ENCODE data around the gene ASCL5. TPM values are rescaled to one million over a fixed set of nuclear protein-coding genes. Genes with fewer than 3 reads are reported as not detected.

Gene ASCL5
- total RNA-seq, 1 donor from 2014 or later = not detected

DNA sequence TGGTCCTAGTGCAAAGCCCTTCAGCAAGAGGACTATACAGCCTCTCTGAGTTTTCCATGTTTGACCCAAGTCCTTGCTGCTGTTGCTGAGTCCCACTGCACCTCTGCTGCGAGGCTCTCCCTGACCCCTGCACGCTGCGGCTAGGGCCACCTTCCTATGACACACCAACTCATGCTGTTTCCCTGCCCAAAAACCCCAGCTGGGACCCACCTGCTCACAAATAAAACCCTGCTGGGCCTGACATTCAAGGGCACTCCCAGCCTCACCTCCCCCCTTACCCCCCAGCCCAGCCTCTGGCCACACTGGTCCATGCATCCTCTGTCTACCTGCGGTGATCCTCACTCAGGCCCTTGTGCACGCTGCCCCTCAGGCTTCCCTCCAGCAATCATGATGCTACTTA lies 12.3 kb upstream of the ASCL5 start:
- Mint-ChIP-seq H3K9me3 (no peaks in the 10 kb centered on the region), H3K36me3 (ENCODE audit: low read depth) (peaks cover 75% of the 10 kb centered on the region), H3K4me3 (no peak overlapping the region), H3K4me1 (peaks cover 5% of the 10 kb centered on the region), H3K27me3 (no peaks in the 10 kb centered on the region), H3K27ac (no peak overlapping the region)
- ATAC-seq (ENCODE audit: low read depth) = no peak
- no peak for DNase-seq
- ChIA-PET POLR2A (interaction anchor here (0.6 kb wide), 1 partner anchor 333 kb away, joined by 4 read pairs; no protein-coding TSS in a partner anchor), CTCF (no interaction called here)
- TF ChIP-seq, protein P1, sequence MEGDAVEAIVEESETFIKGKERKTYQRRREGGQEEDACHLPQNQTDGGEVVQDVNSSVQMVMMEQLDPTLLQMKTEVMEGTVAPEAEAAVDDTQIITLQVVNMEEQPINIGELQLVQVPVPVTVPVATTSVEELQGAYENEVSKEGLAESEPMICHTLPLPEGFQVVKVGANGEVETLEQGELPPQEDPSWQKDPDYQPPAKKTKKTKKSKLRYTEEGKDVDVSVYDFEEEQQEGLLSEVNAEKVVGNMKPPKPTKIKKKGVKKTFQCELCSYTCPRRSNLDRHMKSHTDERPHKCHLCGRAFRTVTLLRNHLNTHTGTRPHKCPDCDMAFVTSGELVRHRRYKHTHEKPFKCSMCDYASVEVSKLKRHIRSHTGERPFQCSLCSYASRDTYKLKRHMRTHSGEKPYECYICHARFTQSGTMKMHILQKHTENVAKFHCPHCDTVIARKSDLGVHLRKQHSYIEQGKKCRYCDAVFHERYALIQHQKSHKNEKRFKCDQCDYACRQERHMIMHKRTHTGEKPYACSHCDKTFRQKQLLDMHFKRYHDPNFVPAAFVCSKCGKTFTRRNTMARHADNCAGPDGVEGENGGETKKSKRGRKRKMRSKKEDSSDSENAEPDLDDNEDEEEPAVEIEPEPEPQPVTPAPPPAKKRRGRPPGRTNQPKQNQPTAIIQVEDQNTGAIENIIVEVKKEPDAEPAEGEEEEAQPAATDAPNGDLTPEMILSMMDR (IDR thresholded peaks at IDR 0.05) = no peak
- intact Hi-C loops (cut with micrococcal nuclease) = no loop called here

DNA sequence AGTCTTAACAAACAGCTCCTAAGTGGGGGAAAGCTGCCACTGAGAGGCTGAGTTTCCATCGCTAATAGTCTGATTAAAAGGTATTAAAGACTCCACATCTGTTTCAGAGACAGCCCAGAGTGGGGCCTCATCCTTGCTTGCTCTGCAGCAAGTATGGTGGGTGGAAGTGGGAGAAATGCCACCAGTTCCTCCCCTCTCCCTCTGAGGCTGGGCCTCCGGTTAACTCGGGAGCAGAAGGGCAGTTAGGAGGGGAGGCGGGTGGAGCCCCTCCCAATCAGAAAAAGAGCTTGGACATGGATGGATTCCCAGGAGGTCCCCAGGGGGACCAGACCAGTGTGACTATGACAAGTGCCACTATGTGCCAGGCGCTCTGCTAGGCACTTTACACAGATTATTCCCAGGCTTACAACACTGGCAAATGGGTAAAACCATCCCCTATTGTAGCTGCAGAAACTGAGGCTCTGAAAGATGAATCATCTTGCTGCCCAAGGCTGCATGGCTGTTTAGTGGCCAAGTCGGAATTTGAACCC lies 11.4 kb upstream of the ASCL5 start:
- intact Hi-C loops (cut with micrococcal nuclease) = no loop called here
- Mint-ChIP-seq H3K9me3 (no peaks in the 10 kb centered on the region), H3K4me3 (no peak overlapping the region), H3K27me3 (no peaks in the 10 kb centered on the region), H3K36me3 (ENCODE audit: low read depth) (peaks cover 68% of the 10 kb centered on the region), H3K27ac (no peak overlapping the region), H3K4me1 (peaks cover 5% of the 10 kb centered on the region)
- DNase-seq (no peak), ATAC-seq (ENCODE audit: low read depth) (no peak)
- ChIA-PET POLR2A (no interaction called here), CTCF (interaction anchor here (0.6 kb wide), 1 partner anchor 222 kb away, joined by 3 read pairs; no protein-coding TSS in a partner anchor)
- TF ChIP-seq, protein P1 (IDR thresholded peaks at IDR 0.05) = no peak

DNA sequence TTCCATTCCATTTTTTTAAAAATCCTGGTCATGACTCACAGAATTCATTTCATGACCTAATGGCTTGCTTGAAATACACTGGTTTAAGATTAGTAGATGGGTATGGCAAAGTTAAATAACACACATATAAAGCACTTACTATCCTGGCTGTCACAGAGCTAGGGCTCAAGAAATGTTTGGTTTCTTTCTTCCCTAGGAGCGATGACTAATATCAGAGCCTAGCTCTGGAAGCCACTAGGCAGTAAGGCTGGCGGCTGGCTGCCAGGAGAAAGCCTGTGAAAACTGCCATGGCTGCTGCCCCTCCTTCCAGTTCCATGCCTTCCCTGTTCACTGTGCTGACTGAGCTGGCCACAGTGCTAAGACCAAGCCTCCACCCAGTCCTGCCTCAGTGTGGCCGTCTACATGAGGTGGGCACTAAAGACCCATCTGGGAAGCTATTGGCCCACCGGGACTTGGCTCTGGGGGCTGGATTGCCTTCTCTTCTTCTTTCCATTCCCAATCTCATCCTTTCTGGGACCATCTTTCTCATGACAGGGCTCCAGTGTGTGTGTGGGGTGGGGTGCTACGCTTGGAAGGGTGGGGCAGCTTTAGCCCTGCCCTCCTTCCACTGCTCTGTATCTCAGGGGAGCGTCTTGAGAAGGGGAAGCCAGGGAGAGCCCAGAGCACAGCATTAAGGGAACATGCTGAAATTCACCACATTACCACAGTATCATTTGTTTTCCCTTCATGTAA lies 10.8 kb upstream of the ASCL5 start:
- H3K4me3 Mint-ChIP-seq = no peak overlapping the region
- POLR2A ChIA-PET = no interaction called here
- no peaks in the 10 kb centered on the region for H3K27me3 Mint-ChIP-seq
- TF ChIP-seq, protein P1 (IDR thresholded peaks at IDR 0.05) = no peak
- H3K4me1 Mint-ChIP-seq = peaks cover 5% of the 10 kb centered on the region
- no peak for ATAC-seq (ENCODE audit: low read depth)
- H3K27ac Mint-ChIP-seq = no peak overlapping the region
- H3K9me3 Mint-ChIP-seq = no peaks in the 10 kb centered on the region
- CTCF ChIA-PET = interaction anchor here (0.5 kb wide), 1 partner anchor 516 kb away, joined by 3 read pairs; no protein-coding TSS in a partner anchor
- H3K36me3 Mint-ChIP-seq (ENCODE audit: low read depth) = peaks cover 64% of the 10 kb centered on the region
- no peak for DNase-seq
- intact Hi-C loops (cut with micrococcal nuclease) = no loop called here

DNA sequence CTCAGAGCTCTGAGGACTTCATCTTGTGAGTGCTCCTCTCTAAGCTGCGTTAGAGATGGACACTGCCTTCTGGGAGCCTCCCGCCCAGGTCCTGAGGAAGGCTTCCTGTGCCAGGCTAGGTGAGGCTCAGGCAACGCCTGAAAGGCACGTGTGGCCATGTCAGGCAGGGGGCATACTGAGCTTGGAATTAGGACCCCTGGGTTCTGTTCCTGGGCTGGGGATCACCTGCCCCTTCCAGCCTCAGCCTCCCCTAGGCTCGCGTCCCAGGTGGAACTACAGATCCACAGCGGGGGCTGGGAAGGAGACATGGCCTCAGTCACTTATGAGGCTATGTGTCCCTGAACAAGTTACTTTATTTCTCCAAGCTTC lies 10.0 kb upstream of the ASCL5 start:
- peaks cover 60% of the 10 kb centered on the region for H3K36me3 Mint-ChIP-seq (ENCODE audit: low read depth)
- ATAC-seq (ENCODE audit: low read depth) (no peak), DNase-seq (no peak)
- H3K9me3 Mint-ChIP-seq = no peaks in the 10 kb centered on the region
- TF ChIP-seq, protein P1 (IDR thresholded peaks at IDR 0.05) = no peak
- H3K27ac Mint-ChIP-seq = no peak overlapping the region
- intact Hi-C loops (cut with micrococcal nuclease) = no loop called here
- ChIA-PET CTCF (interaction anchor here (0.5 kb wide), 1 partner anchor 515 kb away, joined by 3 read pairs; no protein-coding TSS in a partner anchor), POLR2A (no interaction called here)
- H3K4me3 Mint-ChIP-seq = no peak overlapping the region
- H3K4me1 Mint-ChIP-seq = peaks cover 5% of the 10 kb centered on the region
- no peaks in the 10 kb centered on the region for H3K27me3 Mint-ChIP-seq

DNA sequence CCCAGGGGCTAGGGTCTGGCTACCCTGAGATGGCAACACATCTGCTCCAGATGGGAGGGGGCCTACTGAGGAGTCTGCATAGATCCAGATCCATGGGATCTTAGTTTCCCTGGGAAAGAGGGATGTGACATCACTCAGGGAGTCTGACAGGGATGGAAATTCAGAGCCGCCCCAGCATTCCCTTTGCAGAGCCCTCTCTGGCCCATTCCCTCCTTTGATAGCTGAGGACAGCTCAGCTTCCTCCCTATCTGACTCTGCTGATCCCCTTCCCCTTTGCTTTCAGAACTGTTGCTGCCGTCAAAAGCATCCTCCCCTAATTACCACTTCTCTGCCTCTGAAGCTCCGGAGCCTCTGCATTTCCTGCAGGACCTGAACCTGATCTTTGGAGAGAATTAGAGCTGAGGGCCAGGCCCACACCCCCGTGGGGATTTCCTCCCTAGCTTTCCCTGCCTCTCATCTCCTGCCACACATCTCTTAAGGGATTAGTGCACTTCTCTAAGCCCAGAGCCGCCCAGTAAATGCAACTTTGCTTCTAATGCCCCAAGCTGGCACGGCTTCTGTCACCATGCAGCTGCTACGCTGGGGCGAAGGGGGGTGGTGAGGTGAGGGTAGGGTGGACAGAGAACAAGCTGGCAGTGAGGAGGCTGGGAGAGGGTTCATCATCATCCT lies 9.5 kb upstream of the ASCL5 start:
- POLR2A ChIA-PET = no interaction called here
- H3K36me3 Mint-ChIP-seq (ENCODE audit: low read depth) = peaks cover 55% of the 10 kb centered on the region
- H3K27ac Mint-ChIP-seq = no peak overlapping the region

More for the DNA sequence above, 9.5 kb upstream of the ASCL5 start:
- no peaks in the 10 kb centered on the region for H3K9me3 Mint-ChIP-seq
- CTCF ChIA-PET = no interaction called here
- no peak for DNase-seq
- no peak overlapping the region for H3K4me3 Mint-ChIP-seq
- peaks cover 5% of the 10 kb centered on the region for H3K4me1 Mint-ChIP-seq
- TF ChIP-seq, protein P1 (IDR thresholded peaks at IDR 0.05) = no peak
- ATAC-seq (ENCODE audit: low read depth) = no peak
- no peaks in the 10 kb centered on the region for H3K27me3 Mint-ChIP-seq
- intact Hi-C loops (cut with micrococcal nuclease) = no loop called here
